GM12865 (cell line): ENCODE measurements around the gene FCHO1.

Source experiments
- DNase-seq: peaks from one replicate; pipeline ENCODE4 v3.0.0; 2010; ENCODE audit warnings: low read depth
- H3K4me3 ChIP-seq: 2 replicates; pipeline ENCODE4 v1.5.1; 2011; ENCODE audit warnings: mild to moderate bottlenecking, low read depth, low read length, control low read depth
- TF ChIP-seq, protein P1 (sequence below): IDR thresholded peaks from 2 replicates; pipeline ENCODE4 v1.5.1; 2011; ENCODE audit warnings: low read length, control low read depth, low read depth, inconsistent platforms; ENCODE audit not compliant: insufficient read depth; ENCODE audit errors: missing control alignments

The FCHO1 gene

GRCh38 chr19:17761148-17761547 is 9.9 kb downstream of the FCHO1 start:
- DNase-seq: no peak
- no peak overlapping the region for H3K4me3 ChIP-seq
- TF ChIP-seq, protein P1, sequence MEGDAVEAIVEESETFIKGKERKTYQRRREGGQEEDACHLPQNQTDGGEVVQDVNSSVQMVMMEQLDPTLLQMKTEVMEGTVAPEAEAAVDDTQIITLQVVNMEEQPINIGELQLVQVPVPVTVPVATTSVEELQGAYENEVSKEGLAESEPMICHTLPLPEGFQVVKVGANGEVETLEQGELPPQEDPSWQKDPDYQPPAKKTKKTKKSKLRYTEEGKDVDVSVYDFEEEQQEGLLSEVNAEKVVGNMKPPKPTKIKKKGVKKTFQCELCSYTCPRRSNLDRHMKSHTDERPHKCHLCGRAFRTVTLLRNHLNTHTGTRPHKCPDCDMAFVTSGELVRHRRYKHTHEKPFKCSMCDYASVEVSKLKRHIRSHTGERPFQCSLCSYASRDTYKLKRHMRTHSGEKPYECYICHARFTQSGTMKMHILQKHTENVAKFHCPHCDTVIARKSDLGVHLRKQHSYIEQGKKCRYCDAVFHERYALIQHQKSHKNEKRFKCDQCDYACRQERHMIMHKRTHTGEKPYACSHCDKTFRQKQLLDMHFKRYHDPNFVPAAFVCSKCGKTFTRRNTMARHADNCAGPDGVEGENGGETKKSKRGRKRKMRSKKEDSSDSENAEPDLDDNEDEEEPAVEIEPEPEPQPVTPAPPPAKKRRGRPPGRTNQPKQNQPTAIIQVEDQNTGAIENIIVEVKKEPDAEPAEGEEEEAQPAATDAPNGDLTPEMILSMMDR: no peak

GRCh38 chr19:17762505-17763229 is 11.4 kb downstream of the FCHO1 start:
- peak; percentile 64 for DNase-seq
- H3K4me3 ChIP-seq: no peak overlapping the region
- TF ChIP-seq, protein P1: no peak

- TF ChIP-seq, protein P1: no peak
- H3K4me3 ChIP-seq: no peak overlapping the region
- no peak for DNase-seq
Measured at GRCh38 chr19:17764348-17764747, 13.1 kb downstream of the FCHO1 start.

DNA sequence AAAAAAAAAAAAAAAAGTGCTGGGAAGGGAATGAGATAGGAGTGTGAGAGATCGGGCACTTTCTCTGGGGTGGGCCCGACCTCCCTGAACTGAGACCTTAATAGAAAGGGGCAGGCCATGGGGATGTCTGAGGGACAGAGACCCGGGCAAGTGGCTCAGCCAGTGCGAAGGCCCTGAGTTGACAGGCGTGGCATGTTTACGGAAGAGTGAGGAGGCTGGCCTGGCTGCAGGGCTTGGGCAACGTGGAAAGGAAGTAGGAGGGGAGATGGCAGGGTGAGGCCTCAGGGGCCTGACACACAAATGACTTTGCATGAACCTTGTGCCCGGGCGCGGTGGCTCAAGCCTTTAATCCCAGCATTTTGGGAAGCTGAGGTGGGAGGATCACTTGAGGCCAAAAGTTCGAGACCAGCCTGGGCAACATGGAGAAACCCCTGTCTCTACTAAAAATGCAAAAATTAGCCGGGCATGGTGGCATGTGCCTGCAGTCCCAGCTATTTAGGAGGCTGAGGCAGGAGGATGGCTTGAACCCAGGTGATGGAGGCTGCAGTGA is 13.9 kb downstream of the FCHO1 start:
- no peak overlapping the region for H3K4me3 ChIP-seq
- DNase-seq: peak; percentile 49
- TF ChIP-seq, protein P1: no peak

- TF ChIP-seq, protein P1: peak; percentile 96
- DNase-seq: peak; percentile 88
- H3K4me3 ChIP-seq: no peak overlapping the region
Measured at GRCh38 chr19:17766543-17767131, 15.4 kb downstream of the FCHO1 start.

GRCh38 chr19:17767559-17767958 is 16.3 kb downstream of the FCHO1 start:
- no peak for DNase-seq
- TF ChIP-seq, protein P1: no peak
- no peak overlapping the region for H3K4me3 ChIP-seq
